Breast epithelium (tissue), 4 donors: Measurements from ENCODE around the gene FMO1. TPM values are rescaled to one million over a fixed set of nuclear protein-coding genes. Genes with fewer than 3 reads are reported as not detected.

Source experiments
- DNase-seq, 2 donors: peaks; one replicate each; pipeline ENCODE4 v3.0.0-alpha.2; 2019; ENCODE audit warnings: low spot score in 2 of 2
- H3K27ac ChIP-seq, 2 donors: fragments of 200-600 bp; sonication (generic) in 1 of 2; one replicate each; pipeline ENCODE4 v1.5.1; 2016 to 2019; ENCODE audit warnings: mild to moderate bottlenecking in 1 of 2
- H3K27me3 ChIP-seq, 2 donors: fragments of 200-600 bp; sonication (generic) in 1 of 2; one replicate each; pipeline versions ENCODE4 v1.5.1 to v1.6.0; 2017 to 2019; ENCODE audit warnings: control low read depth in 1 of 2, mild to moderate bottlenecking in 1 of 2
- H3K36me3 ChIP-seq: fragments of 200-600 bp; one replicate; pipeline ENCODE4 v1.5.1; 2019
- H3K4me1 ChIP-seq, 2 donors: fragments of 200-600 bp; sonication (generic); one replicate each; pipeline ENCODE4 v1.5.1; 2016 to 2019; ENCODE audit warnings: control low read depth in 1 of 2
- H3K4me3 ChIP-seq, 3 donors: fragments of 200-600 bp; sonication (generic); 1 replicate in 2 of 3; 2 replicates in 1 of 3; pipeline ENCODE4 v1.5.1; 2016 to 2019; ENCODE audit warnings: mild to moderate bottlenecking in 3 of 3, moderate library complexity in 2 of 3
- H3K9me3 ChIP-seq, 2 donors: fragments of 200-600 bp; sonication (generic) in 1 of 2; one replicate each; pipeline ENCODE4 v1.5.1; 2016 to 2019; ENCODE audit warnings: control low read depth in 1 of 2
- CTCF ChIP-seq, 3 donors: fragments of 450-650 bp; IDR thresholded peaks; one replicate each; pipeline ENCODE4 v1.5.1; 2016 to 2017; ENCODE audit warnings: antibody characterized with exemption in 3 of 3, mild to moderate bottlenecking in 3 of 3, moderate library complexity in 3 of 3
- POLR2A ChIP-seq: fragments of 450-650 bp; IDR thresholded peaks from one replicate; pipeline ENCODE4 v1.6.1; 2016; ENCODE audit warnings: antibody characterized with exemption, mild to moderate bottlenecking, moderate library complexity
- POLR2AphosphoS5 ChIP-seq, 3 donors: sonication (generic); formaldehyde crosslinking; IDR thresholded peaks; one replicate each; pipeline ENCODE4 v1.6.1; 2017; ENCODE audit warnings: antibody characterized with exemption in 3 of 3
- intact Hi-C: fragments of 100-400 bp; cut with DNase I; formaldehyde crosslinking; loops from one replicate; pipeline ENCODE4 v1.15.1; 2023; ENCODE audit warnings: low total_unique reads
- total RNA-seq, 3 donors: library from RNA; depleted of rRNA; stranded (reverse); fragments of >200 nt; gene quantifications; one replicate each; pipeline ENCODE4 v1.1.0, GENCODE V29; 2016

The FMO1 gene
- total RNA-seq, 3 donors from 2014 or later, result 4.3 to 9.4 (median 7.0) TPM

GRCh38 chr1:171207377-171207776 is 40.9 kb upstream of the FMO1 start:
- H3K27ac ChIP-seq, result peak overlapping the region in 1 of 2 donors; percentile 65
- no peaks in the 10 kb centered on the region for H3K36me3 ChIP-seq
- H3K4me1 ChIP-seq, result peaks cover 0 to 6% of the 10 kb centered on the region in 2 donors
- no peaks in the 10 kb centered on the region for H3K27me3 ChIP-seq
- H3K9me3 ChIP-seq, result no peaks in the 10 kb centered on the region
- DNase-seq, result no peak
- TF ChIP-seq POLR2AphosphoS5 (IDR thresholded peaks at IDR 0.05) (no peak), CTCF (IDR thresholded peaks at IDR 0.05) (no peak), POLR2A (no peak)
- no peak overlapping the region for H3K4me3 ChIP-seq
- intact Hi-C loops, result no loop called here

GRCh38 chr1:171210355-171210754 is 37.9 kb upstream of the FMO1 start:
- Histone ChIP-seq H3K4me1 (peaks cover 0 to 6% of the 10 kb centered on the region in 2 donors), H3K27ac (peak overlapping the region; percentile 46 to 54), H3K27me3 (no peaks in the 10 kb centered on the region), H3K4me3 (no peak overlapping the region), H3K9me3 (no peaks in the 10 kb centered on the region), H3K36me3 (no peaks in the 10 kb centered on the region)
- no peak for DNase-seq
- peak in 1 of 3 donors; percentile 78 for TF ChIP-seq POLR2AphosphoS5 (IDR thresholded peaks at IDR 0.05)
- no peak for TF ChIP-seq POLR2A
- no peak for TF ChIP-seq CTCF (IDR thresholded peaks at IDR 0.05)
- intact Hi-C loops, result no loop called here

- DNase-seq, result no peak
- Histone ChIP-seq H3K4me1 (peaks cover 3 to 4% of the 10 kb centered on the region in 2 donors), H3K27me3 (no peaks in the 10 kb centered on the region), H3K4me3 (no peak overlapping the region), H3K9me3 (no peaks in the 10 kb centered on the region), H3K36me3 (no peaks in the 10 kb centered on the region), H3K27ac (peak overlapping the region; percentile 14 to 41)
- intact Hi-C loops, result no loop called here
- TF ChIP-seq CTCF (IDR thresholded peaks at IDR 0.05), result no peak
- no peak for TF ChIP-seq POLR2A
- no peak for TF ChIP-seq POLR2AphosphoS5 (IDR thresholded peaks at IDR 0.05)
These were observed 35.5 kb upstream of the FMO1 start for GRCh38 chr1:171212607-171213351.

- no peaks in the 10 kb centered on the region for H3K27me3 ChIP-seq
- DNase-seq, result no peak
- H3K27ac ChIP-seq, result peak overlapping the region; percentile 14 to 70
- no peak overlapping the region for H3K4me3 ChIP-seq
- no peak for TF ChIP-seq POLR2A
- no peak for TF ChIP-seq POLR2AphosphoS5 (IDR thresholded peaks at IDR 0.05)
- TF ChIP-seq CTCF (IDR thresholded peaks at IDR 0.05), result no peak
- peaks cover 7 to 14% of the 10 kb centered on the region in 2 donors for H3K4me1 ChIP-seq
- H3K9me3 ChIP-seq, result no peaks in the 10 kb centered on the region
- intact Hi-C loops, result no loop called here
- H3K36me3 ChIP-seq, result no peaks in the 10 kb centered on the region
These were observed 34.5 kb upstream of the FMO1 start for GRCh38 chr1:171213559-171214454.
